GM12892 (cell line): ENCODE results near the gene CDH4.

Experiments used
- DNase-seq: peaks from one replicate; pipeline ENCODE4 v3.0.0; 2011; ENCODE audit not compliant: insufficient read length
- FAIRE-seq: peaks from 2 replicates; lab custom pipeline; 2011; peaks lifted over from hg19 to GRCh38; lab: Jason Lieb, UNC
- POLR2A ChIP-seq: IDR thresholded peaks from 2 replicates; pipeline ENCODE4 v1.6.1; 2011; ENCODE audit warnings: low read depth, low read length, control low read depth
- POLR2AphosphoS5 ChIP-seq: IDR thresholded peaks from 2 replicates; pipeline ENCODE4 v1.6.1; 2011; ENCODE audit warnings: low read depth, low read length, control low read depth
- TAF1 ChIP-seq: IDR thresholded peaks from 2 replicates; pipeline ENCODE4 v1.6.1; 2011; ENCODE audit warnings: low read depth, mild to moderate bottlenecking, control low read depth, low read length, borderline replicate concordance

The CDH4 gene

DNA sequence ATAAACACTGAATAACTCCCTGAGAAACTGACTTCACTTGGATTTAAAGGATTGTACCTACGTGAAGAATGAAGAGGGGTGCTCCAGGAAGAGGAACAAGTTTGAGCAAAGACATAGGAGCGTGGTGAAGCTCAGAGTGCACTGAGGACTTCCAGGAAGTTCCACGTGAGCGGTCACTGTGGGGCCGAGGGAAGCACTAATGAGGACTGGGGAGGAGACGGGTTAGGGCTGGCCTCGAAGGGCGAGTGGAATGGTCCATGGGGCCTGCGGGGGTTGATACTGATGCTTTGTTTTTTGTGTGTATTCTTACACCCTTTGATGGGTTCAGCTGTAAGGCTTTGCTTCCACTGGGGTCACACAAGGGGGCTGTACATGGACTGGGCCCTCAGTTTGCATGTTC lies 91.9 kb downstream of the CDH4 start:
- no peak for FAIRE-seq
- no peak for DNase-seq
- TF ChIP-seq POLR2A (no peak), TAF1 (no peak), POLR2AphosphoS5 (no peak)

DNA sequence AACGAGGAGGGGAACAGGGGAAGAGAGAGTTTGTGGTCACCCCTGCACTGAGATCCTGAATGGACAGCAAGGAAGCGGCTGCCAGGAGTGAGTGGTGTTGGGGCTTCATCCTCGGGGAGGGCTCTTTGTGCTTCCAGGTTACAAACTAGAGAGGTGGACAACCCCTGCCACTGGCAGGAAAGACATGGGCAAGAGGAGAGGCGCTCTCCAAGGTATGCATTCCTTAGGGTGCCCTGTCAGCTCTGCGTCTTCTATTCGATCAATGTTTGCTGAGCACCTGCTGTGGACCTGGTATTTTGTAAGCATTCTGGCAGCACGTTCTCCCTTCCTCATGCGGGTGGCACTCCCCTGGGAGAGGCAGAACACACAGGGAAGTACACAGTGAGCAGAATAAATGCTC lies 93.6 kb downstream of the CDH4 start:
- FAIRE-seq (no peak), DNase-seq (no peak)

DNA sequence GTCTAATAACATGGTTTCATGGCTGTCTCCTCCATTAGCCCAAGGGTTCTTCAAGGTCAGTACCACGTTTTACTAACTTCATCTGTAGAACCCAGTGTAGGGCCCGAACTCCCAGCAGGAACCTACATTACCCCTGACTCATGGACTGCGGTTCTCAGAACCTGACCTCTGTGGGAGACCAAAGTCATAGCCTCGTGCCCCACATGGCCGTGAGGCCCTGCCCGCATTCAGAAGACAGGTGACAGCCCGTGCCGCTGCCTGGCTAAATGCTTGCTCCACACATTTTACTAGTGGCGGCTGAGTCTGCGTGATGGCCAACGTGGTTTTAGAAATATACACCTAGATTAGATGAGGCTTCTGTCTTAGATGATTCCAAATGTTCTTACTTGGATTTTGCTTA lies 94.9 kb downstream of the CDH4 start:
- TF ChIP-seq POLR2AphosphoS5: no peak
- no peak for TF ChIP-seq POLR2A
- no peak for TF ChIP-seq TAF1
- no peak for FAIRE-seq
- DNase-seq: no peak

More for the DNA sequence above, 93.6 kb downstream of the CDH4 start:
- no peak for TF ChIP-seq TAF1
- no peak for TF ChIP-seq POLR2A
- TF ChIP-seq POLR2AphosphoS5: no peak

DNA sequence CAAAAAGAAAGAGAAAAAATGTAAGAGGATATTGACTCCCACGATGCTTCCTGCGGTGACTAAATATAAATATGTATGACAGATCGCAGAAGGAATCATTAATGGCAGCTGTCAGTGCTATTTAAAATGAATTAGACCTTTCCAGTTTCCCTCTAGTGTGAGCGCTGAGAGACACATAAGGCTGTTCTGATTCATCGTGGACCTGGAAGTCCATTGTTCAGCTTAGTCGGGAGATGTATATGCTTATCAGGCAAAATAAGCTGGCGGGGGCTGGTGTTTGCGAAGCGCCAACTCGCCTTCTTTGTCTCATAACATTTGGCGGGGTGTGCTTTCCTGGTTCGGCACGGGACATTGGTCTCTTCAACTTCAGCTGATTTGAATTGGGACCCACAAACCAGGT lies 95.4 kb downstream of the CDH4 start:
- DNase-seq (no peak), FAIRE-seq (no peak)
- TF ChIP-seq TAF1: no peak
- TF ChIP-seq POLR2A: no peak
- no peak for TF ChIP-seq POLR2AphosphoS5

DNA sequence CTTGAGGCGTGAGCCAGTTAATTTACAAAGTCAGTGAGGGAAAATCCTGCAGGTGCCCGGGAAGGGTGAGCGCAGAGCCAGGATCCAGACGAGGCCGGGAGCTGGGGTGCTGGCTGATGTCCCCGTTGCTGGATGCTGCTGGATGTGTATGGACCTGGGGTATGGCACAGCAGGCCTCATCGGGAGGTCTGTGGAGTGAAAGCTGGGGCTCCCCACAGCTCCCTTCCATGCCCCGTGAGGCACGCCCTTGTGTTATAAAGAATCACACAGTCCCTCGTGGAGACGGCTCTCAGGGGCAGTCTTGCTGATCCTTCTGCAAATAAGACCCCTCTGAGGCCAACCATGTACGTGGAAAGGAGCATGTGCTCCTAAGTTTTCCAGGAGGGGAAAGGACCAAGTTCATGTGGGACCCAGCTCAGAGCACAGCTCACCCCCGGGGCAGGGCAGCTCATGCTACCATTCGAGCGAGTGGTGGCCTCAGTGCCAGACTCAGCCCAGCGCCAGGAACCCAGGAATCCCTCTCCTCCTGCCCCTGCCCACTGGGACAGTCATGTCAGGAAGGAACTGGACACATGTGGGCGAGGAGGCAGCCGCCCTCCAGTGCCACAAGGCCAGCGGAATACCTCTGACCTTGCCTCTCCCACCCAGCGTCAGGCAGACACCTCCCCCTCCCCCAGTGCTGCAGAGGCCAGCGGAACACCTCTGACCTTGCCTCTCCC lies 97.5 kb downstream of the CDH4 start:
- TF ChIP-seq TAF1 (no peak), POLR2AphosphoS5 (no peak), POLR2A (no peak)
- no peak for FAIRE-seq
- DNase-seq: no peak

DNA sequence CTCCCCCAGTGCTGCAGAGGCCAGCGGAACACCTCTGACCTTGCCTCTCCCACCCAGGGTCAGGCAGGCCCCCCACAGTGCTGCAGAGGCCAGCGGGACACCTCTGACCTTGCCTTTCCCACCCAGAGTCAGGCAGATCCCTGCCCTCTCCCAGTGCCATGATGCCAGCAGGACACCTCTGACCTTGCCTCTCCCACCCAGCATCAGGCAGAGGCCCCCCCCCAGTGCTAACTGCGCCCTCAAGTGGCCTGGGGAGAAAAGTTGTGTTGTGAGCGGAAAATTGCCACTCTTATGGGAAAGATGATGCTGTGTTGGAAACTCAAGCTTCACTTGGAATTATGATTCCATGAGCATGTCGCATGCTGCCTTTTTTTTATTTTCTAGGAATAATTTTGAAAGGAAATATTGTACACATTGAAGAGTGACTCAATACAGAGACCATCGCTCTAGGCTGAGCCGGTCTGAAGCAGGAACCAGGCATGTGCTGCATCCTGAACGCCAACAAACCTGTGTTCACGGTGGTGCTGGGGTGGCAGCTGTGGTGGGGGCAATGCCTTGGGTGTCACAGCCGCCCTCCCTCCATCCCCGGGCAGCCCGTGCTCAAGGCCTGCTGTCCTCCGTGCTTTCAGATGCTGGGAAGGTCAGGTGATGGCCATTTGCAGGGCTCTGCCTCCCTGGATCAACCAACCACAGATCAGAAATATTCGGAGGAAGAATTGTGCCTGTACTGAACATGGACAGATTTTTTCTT lies 98.6 kb downstream of the CDH4 start:
- no peak for TF ChIP-seq POLR2AphosphoS5
- TF ChIP-seq TAF1: no peak
- TF ChIP-seq POLR2A: no peak
- DNase-seq (no peak), FAIRE-seq (no peak)

DNA sequence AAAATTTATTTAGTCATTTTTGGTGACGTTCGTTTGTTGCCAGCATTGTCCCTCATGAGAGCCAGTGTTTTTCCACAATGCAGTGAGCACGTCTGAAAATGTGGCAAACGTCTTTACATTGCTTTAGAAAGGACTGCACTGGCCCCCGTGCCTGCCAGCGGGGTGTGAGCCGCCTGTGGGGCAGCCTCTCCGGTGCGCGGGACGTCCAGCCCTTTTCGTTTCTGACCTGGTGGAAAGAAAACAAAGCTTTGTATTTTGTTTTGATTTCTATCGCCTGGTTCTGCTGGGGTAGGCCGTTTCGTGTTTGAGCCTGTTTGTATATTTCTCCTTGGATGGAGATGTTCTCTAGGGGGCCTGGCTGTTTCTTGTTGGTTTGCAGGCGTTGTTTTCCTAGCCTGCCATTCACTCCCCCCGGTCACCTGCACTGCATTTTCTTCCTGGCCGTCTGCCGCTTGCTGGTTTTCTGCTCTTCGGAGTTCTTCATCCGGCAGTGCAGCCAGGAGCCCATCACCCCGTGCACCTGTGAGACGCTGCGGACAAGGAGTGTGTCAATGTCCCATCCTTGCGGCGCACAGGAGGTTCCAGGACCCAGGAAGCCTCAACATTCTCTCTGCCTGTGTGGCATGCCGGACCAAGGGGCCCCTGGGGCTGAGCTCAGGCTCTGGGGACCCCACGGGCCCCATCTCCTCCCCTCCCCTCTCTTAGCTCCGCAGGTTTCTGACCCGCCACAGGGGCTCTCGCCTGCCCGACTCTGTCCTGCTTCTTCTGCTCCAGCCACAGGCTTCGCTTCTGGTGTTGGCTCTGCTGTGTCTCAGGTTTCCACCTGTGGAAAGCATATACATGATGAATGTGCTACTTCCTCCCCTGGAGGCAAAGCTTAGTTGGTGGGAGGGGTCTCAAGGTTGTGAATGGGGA lies 100.5 kb downstream of the CDH4 start:
- DNase-seq: no peak
- no peak for FAIRE-seq
- TF ChIP-seq TAF1: no peak
- no peak for TF ChIP-seq POLR2AphosphoS5
- TF ChIP-seq POLR2A: no peak

DNA sequence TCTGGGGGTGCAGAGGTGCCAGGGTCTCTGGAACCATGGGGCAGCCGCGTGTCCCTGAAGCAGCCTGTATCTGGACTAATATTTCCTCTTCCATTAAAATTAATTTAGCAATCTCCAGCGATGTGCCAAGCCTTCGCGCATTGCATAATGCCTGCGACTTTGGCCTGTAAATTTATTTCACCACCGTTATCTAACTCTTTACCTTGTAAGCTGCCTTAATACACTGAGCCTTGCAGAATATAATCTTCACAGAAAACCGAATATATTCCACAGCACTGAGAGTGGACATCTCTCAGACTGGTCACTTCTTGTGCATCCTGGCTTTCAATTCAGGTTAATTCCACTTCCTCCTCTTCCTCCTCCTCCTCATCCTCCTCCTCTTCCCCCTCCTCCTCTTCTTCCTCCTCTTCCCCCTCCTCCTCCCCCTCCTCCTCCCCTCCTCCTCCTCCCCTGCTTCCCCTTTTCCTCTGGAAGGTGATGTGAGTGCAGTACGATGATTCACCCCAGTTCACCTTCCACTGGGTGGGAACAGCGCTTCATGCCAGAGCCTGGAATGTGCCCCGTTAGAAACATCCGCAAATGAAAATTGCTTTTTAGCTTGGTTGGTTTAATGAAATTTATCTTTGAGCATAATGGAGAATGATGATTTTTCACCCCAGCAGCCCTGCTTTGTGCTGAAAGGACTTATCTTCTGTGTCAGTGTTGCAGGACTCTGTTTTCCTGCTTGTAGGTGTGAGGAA lies 101.4 kb downstream of the CDH4 start:
- FAIRE-seq (no peak), DNase-seq (no peak)
- TF ChIP-seq TAF1 (no peak), POLR2AphosphoS5 (no peak), POLR2A (no peak)

DNA sequence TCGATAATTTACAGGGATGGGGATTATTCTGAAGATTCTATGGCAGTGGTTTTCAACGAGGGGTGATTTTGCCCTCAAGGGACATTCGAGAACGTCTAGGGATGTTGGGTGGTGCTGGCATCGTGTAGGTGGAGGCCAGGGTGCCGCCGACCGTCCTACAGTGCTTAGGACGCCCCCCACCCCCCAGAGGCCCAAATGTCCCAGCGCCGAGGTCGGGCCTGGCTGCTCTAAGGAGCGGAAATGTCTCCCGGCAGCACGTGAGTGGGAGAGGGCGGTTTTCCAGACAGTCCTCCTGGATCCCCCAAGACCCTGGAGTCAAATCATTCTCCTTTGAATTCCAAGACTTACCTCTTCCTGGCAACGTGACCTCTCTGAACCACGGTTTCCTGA lies 101.9 kb downstream of the CDH4 start:
- FAIRE-seq: no peak
- TF ChIP-seq POLR2AphosphoS5: no peak
- no peak for TF ChIP-seq POLR2A
- no peak for DNase-seq

DNA sequence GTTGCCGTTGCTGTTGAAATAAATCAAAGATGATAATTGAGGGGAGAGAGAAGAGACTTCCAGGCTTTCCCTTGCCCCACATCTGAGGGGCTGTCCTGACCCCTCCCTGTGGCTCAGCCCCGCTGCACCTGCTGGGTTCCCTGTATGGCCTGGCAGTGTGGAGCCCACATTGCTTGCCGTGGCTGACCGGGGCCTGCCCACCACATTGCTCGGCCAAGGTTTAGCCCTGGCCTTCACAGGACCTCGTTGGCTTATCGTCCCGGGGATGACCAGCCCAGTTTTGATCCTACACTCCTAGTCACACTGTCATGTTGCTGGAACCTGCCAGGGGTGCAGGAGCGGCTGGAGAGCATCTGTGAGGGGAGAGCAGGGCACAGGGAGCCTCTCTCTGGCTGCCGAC lies 102.4 kb downstream of the CDH4 start:
- no peak for TF ChIP-seq TAF1
- FAIRE-seq: no peak

DNA sequence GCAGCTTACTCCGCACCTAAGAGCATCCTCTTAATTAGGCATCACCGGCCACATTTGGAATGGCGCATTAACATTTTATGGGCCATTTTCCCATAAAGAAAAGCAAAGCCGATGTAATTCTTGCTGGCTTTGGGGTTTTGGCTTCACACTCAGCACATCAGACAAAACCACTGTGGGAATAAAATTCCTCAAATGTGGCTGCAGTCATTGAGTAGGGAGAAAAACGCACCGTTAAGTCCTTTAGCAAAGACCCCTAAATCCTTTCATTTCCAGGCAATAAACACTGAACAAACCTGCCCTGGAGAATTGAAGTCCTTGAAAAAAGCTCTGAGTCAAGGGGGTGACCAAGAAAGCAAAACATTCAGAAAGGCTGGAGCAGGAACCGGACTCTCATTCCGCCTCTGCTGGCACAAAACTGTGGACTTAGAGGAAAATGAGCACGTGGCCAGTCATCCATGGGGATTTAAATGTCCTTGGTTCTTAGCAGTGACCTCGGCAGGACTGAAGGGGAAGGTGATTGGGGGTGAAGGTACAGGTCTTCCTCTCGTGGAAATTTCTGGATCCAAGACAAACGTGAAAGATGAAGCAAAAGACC lies 102.9 kb downstream of the CDH4 start:
- DNase-seq (no peak), FAIRE-seq (no peak)
- TF ChIP-seq POLR2AphosphoS5: no peak
- TF ChIP-seq TAF1: no peak
- no peak for TF ChIP-seq POLR2A

More for the DNA sequence above, 102.4 kb downstream of the CDH4 start:
- no peak for DNase-seq
